Epithelial cell of esophagus (primary cell): ENCODE data around the gene RELCH.

Source experiments
- DNase-seq: peaks from one replicate; pipeline ENCODE4 v3.0.0; 2010; ENCODE audit warnings: low read depth
- H3K4me3 ChIP-seq: 2 replicates; pipeline ENCODE4 v1.5.1; 2011; ENCODE audit warnings: mild to moderate bottlenecking, low read length, control low read depth
- TF ChIP-seq, protein P1 (sequence below): IDR thresholded peaks from 2 replicates; pipeline ENCODE4 v1.5.1; 2011; ENCODE audit warnings: low read depth, mild to moderate bottlenecking, low read length, control low read depth, inconsistent platforms; ENCODE audit not compliant: insufficient read depth; ENCODE audit errors: missing control alignments

RELCH gene

DNA sequence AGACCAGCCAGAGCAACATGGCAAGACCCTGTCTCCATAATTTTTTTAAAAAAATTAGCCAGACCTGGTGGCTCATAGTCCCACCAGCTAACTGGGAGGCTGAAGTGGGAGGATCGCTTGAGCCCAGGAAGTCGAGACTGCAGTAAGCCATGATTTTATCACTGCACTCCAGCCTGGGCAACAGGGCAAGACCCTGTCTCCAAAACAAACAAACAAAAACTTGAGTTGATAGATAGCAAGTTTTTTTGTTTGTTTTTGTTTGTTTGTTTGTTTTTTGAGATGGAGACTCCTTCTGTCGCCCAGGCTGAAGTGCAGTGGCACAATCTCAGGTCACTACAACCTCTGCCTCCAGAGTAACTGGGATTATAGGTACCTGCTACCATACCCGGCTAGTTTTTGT is 18.8 kb downstream of the RELCH start:
- no peak overlapping the region for H3K4me3 ChIP-seq
- DNase-seq = no peak

DNA sequence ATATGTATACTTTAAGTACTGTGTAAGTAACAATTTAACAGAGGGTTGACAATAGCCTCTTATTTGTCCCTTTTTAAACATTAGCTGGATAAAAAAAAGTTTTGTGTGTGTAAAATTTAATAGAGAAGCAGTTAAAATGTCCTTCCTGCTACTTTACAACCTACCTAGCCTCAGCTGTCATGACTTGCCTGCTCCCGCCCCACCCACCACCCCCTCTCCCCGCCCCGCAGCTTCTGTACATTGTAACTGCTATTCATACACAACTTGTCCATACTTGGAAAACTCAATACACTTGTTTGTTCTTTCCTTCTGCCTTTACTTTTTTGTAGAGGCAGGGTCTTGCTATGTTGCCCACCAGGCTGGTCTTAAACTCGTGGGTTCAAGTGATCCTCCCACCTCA is 19.5 kb downstream of the RELCH start:
- DNase-seq = peak; percentile 54
- no peak overlapping the region for H3K4me3 ChIP-seq
- TF ChIP-seq, protein P1, sequence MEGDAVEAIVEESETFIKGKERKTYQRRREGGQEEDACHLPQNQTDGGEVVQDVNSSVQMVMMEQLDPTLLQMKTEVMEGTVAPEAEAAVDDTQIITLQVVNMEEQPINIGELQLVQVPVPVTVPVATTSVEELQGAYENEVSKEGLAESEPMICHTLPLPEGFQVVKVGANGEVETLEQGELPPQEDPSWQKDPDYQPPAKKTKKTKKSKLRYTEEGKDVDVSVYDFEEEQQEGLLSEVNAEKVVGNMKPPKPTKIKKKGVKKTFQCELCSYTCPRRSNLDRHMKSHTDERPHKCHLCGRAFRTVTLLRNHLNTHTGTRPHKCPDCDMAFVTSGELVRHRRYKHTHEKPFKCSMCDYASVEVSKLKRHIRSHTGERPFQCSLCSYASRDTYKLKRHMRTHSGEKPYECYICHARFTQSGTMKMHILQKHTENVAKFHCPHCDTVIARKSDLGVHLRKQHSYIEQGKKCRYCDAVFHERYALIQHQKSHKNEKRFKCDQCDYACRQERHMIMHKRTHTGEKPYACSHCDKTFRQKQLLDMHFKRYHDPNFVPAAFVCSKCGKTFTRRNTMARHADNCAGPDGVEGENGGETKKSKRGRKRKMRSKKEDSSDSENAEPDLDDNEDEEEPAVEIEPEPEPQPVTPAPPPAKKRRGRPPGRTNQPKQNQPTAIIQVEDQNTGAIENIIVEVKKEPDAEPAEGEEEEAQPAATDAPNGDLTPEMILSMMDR = no peak

More for the DNA sequence above, 18.8 kb downstream of the RELCH start:
- TF ChIP-seq, protein P1 = no peak

DNA sequence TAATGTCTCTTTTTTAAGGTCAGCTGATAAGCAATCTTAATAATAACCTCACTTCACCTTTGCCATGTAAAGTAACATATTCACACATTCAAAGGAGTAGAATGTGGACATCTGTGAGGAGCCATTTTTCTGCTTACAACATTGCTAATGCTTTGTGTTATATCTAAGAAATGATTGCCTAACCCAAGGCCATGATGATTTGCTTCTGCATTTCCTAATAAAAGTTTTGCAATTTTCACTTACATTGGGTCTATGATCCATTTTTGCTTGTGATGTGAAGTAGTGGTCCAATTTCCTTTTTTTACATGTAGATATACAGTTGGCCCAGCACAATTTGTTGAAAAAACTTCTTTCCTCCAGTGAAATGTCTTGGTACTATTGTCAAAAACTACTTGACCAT is 22.0 kb downstream of the RELCH start:
- no peak overlapping the region for H3K4me3 ChIP-seq
- TF ChIP-seq, protein P1 = no peak
- peak; percentile 20 for DNase-seq

DNA sequence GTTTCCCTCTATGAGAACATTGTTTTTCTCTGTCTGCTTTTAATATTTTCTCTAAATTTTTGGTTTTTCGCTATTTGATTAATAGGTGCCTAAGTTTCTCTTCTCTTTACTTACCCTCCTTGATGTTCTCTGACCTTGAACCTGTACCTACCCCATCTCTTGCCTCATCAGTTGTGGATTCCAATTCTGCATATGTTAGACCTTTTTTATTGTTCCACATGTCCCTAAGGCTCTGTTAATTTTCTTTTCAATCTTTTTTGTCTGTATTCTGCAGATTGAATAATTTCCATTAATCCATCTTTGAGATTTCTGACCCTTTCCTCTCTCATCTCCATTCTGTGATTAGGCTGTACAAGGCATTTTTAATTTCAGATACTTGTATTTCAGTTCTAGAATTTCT is 23.1 kb downstream of the RELCH start:
- DNase-seq = no peak
- no peak overlapping the region for H3K4me3 ChIP-seq
- TF ChIP-seq, protein P1 = no peak

DNA sequence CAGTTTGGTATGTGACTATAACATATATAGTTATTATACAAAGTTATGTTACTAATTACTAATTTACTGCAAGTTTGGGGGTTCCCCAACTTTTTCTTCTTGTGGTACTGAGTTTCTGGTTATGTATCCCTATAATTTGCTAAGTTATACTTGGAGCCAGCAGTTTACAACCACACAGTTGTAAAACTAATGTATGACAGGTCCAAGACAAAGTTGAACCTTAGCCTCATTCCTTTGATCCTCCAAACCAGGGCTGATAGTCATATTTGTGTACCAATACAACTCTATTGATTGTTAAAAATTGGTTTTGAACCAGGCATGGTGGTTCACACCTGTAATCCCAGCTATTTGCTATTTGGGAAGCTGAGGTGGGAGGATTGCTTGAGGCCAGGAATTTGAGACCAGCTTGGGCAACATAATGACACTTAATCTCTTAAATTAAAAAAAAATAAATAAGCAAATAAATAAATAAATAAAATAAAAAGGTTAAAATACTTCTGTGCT is 24.3 kb downstream of the RELCH start:
- TF ChIP-seq, protein P1 = no peak
- no peak for DNase-seq
- H3K4me3 ChIP-seq = no peak overlapping the region

DNA sequence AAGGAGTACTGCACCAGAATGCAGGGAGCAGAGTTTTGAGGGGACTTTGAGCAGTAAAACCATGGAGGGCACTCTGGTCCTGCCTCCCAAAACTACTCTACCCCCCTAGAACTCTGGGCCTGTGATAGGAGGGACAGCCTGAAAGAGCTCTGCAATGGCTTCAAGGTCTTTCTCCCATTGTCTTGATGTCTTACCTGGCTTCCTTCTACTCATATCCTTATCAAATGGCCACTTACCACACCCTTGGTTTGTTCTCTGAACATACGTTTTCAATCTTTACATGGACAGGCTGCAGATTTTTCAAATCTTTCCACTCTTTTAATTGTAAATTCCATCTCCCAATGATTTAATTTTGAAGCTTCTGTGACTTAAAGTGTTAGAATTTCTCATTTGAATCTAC is 27.7 kb downstream of the RELCH start:
- no peak for DNase-seq
- TF ChIP-seq, protein P1 = no peak
- H3K4me3 ChIP-seq = no peak overlapping the region

DNA sequence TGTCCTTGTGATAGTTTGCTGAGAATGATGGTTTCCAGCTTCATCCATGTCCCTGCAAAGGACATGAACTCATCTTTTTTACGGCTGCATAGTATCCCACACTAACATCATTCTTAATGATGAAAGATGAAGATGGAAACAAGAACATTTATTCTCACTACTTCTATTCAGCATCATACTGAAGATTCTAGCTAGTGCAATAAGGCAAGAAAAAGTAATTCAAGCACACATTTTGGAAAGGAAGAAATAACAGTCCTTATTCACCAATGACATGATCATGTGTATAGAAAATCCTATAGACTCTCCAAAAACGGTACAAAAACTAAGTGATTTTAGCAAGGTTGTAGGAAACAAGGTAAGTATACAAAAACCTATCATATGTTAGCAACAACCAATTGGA is 37.2 kb downstream of the RELCH start:
- DNase-seq = no peak
- H3K4me3 ChIP-seq = no peak overlapping the region
- TF ChIP-seq, protein P1 = no peak
